ENCODE measurements around the gene QPRT. TPM values are rescaled to one million over a fixed set of nuclear protein-coding genes. Genes with fewer than 3 reads are reported as not detected.
"Not testable (repeated sequence)": the region's sequence is repeated elsewhere in the genome, so short reads cannot be mapped to it uniquely, and the experiment has no call there.

Gene QPRT
- total and polyA plus RNA-seq, 4 donors, result 79.4 to 143 (median 100) TPM

- not testable (repeated sequence) for H3K4me1 ChIP-seq (ENCODE audit: control insufficient read depth in 4 of 4, insufficient read depth in 4 of 4, low read length in 3 of 4); DNase-seq (ENCODE audit: low spot score); H3K27ac ChIP-seq (ENCODE audit: low read depth in 1 of 2, low read length in 2 of 2); H3K27me3 ChIP-seq (ENCODE audit: control insufficient read depth in 4 of 4, insufficient read depth in 4 of 4, low read length in 3 of 4); H3K36me3 ChIP-seq (ENCODE audit: control insufficient read depth in 4 of 4, insufficient read depth in 3 of 4, low read depth in 1 of 4, low read length in 3 of 4); H3K9ac ChIP-seq (ENCODE audit: low read depth in 1 of 2, low read length in 2 of 2); H3K9me3 ChIP-seq (ENCODE audit: control insufficient read depth in 4 of 4, low read length in 3 of 4); H3K4me3 ChIP-seq (ENCODE audit: low read depth in 1 of 3, low read length in 3 of 3)
- WGBS, result 53% methylated on average over 1 of the region's 5 CpGs
These were observed 42.6 kb upstream of the QPRT start for GRCh38 chr16:29636368-29636767.

- not testable (repeated sequence) for H3K4me3 ChIP-seq (ENCODE audit: low read depth in 1 of 3, low read length in 3 of 3); H3K9ac ChIP-seq (ENCODE audit: low read depth in 1 of 2, low read length in 2 of 2); DNase-seq (ENCODE audit: low spot score); H3K4me1 ChIP-seq (ENCODE audit: control insufficient read depth in 4 of 4, insufficient read depth in 4 of 4, low read length in 3 of 4); H3K27ac ChIP-seq (ENCODE audit: low read depth in 1 of 2, low read length in 2 of 2); H3K27me3 ChIP-seq (ENCODE audit: control insufficient read depth in 4 of 4, insufficient read depth in 4 of 4, low read length in 3 of 4); H3K9me3 ChIP-seq (ENCODE audit: control insufficient read depth in 4 of 4, low read length in 3 of 4); H3K36me3 ChIP-seq (ENCODE audit: control insufficient read depth in 4 of 4, insufficient read depth in 3 of 4, low read depth in 1 of 4, low read length in 3 of 4)
- WGBS, result 97% methylated on average over 8 of the region's 8 CpGs
These were observed 40.2 kb upstream of the QPRT start for GRCh38 chr16:29638751-29639150.

GRCh38 chr16:29641561-29641960 lies 37.4 kb upstream of the QPRT start:
- WGBS, result 42% methylated on average over 3 of the region's 3 CpGs
- no peak overlapping the region for H3K4me3 ChIP-seq (ENCODE audit: low read depth in 1 of 3, low read length in 3 of 3)
- no peak for DNase-seq (ENCODE audit: low spot score)
- no peaks in the 10 kb centered on the region for H3K27me3 ChIP-seq (ENCODE audit: control insufficient read depth in 4 of 4, insufficient read depth in 4 of 4, low read length in 3 of 4)
- no peaks in the 10 kb centered on the region for H3K36me3 ChIP-seq (ENCODE audit: control insufficient read depth in 4 of 4, insufficient read depth in 3 of 4, low read depth in 1 of 4, low read length in 3 of 4)
- no peak overlapping the region for H3K9ac ChIP-seq (ENCODE audit: low read depth in 1 of 2, low read length in 2 of 2)
- TF ChIP-seq CTCF (IDR thresholded peaks at IDR 0.05; ENCODE audit: low read depth, low read length, missing input control) (peak; percentile 26), YY1 (IDR thresholded peaks at IDR 0.05) (no peak), FOXA2 (IDR thresholded peaks at IDR 0.05) (no peak), HNF4A (conservative IDR thresholded peaks at IDR 0.05) (no peak), NR2F2 (IDR thresholded peaks at IDR 0.05) (no peak), FOXA1 (IDR thresholded peaks at IDR 0.05) (no peak), RAD21 (IDR thresholded peaks at IDR 0.05) (peak; percentile 65 to 66)
- H3K4me1 ChIP-seq (ENCODE audit: control insufficient read depth in 4 of 4, insufficient read depth in 4 of 4, low read length in 3 of 4), result no peaks in the 10 kb centered on the region
- H3K27ac ChIP-seq (ENCODE audit: low read depth in 1 of 2, low read length in 2 of 2), result no peak overlapping the region
- no peaks in the 10 kb centered on the region for H3K9me3 ChIP-seq (ENCODE audit: control insufficient read depth in 4 of 4, low read length in 3 of 4)

DNA sequence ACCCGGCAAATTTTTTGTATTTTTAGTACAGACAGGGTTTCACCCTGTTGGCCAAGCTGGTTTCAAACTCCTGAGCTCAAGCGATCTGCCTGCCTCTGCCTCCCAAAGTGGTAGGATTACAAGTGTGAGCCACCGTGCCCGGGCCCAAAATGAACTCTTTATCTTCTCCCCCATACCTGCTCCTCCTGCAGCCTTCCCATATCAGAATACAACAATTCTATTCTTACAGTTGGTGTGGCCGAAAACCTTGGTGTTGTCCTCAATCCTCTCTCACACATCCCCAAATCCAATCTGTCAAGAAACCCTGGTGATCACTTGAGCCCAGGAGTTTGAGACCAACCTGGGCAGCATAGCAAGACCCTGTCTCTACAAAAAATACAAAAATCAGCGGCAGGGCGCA lies 35.4 kb upstream of the QPRT start:
- no peaks in the 10 kb centered on the region for H3K36me3 ChIP-seq (ENCODE audit: control insufficient read depth in 4 of 4, insufficient read depth in 3 of 4, low read depth in 1 of 4, low read length in 3 of 4)
- no peak overlapping the region for H3K27ac ChIP-seq (ENCODE audit: low read depth in 1 of 2, low read length in 2 of 2)
- H3K4me1 ChIP-seq (ENCODE audit: control insufficient read depth in 4 of 4, insufficient read depth in 4 of 4, low read length in 3 of 4), result peaks cover 0 to 2% (median 0%) of the 10 kb centered on the region in 4 donors
- no peaks in the 10 kb centered on the region for H3K27me3 ChIP-seq (ENCODE audit: control insufficient read depth in 4 of 4, insufficient read depth in 4 of 4, low read length in 3 of 4)
- DNase-seq (ENCODE audit: low spot score), result no peak
- no peak for TF ChIP-seq JUND (IDR thresholded peaks at IDR 0.05)
- TF ChIP-seq CTCF (IDR thresholded peaks at IDR 0.05; ENCODE audit: low read depth, low read length, missing input control), result no peak
- no peak overlapping the region for H3K9ac ChIP-seq (ENCODE audit: low read depth in 1 of 2, low read length in 2 of 2)
- 95% methylated on average over 7 of the region's 7 CpGs for WGBS
- H3K4me3 ChIP-seq (ENCODE audit: low read depth in 1 of 3, low read length in 3 of 3), result no peak overlapping the region
- H3K9me3 ChIP-seq (ENCODE audit: control insufficient read depth in 4 of 4, low read length in 3 of 4), result no peaks in the 10 kb centered on the region

Measured in liver (tissue), 9 donors.